H1 (cell line): ENCODE data around the gene TSPAN15. TPM values are rescaled to one million over a fixed set of nuclear protein-coding genes. Genes with fewer than 3 reads are reported as not detected.

Source experiments
- CTCF ChIA-PET: fragments of 300-600 bp; sonication (Branson Sonifier 250); formaldehyde crosslinking; loops from one replicate; lab custom pipeline; 2021; ENCODE audit not compliant: partially characterized antibody; lab: Charles Lee
- POLR2A ChIA-PET: fragments of 300-600 bp; sonication (Branson Sonifier 250); formaldehyde crosslinking; loops from one replicate; lab custom pipeline; 2021; ENCODE audit warnings: inconsistent platforms; ENCODE audit not compliant: partially characterized antibody; lab: Charles Lee
- DNase-seq, 2 experiments: peaks; one replicate each; pipeline versions ENCODE4 v3.0.0 to v3.0.0-alpha.2; 2010 to 2022; ENCODE audit warnings: low spot score in 2 of 2, low read depth in 1 of 2, mixed read lengths in 1 of 2
- FAIRE-seq: peaks from 2 replicates; lab custom pipeline; 2011; peaks lifted over from hg19 to GRCh38; lab: Jason Lieb, UNC
- H2AFZ ChIP-seq: 2 replicates; pipeline ENCODE4 v1.8.1; 2012; ENCODE audit warnings: low read length, inconsistent platforms
- H2AK5ac ChIP-seq: 2 replicates; pipeline ENCODE4 v1.6.1; 2013; ENCODE audit warnings: low read depth, low read length
- H2BK120ac ChIP-seq: replicated peaks from 2 replicates; pipeline ENCODE3; 2013; ENCODE audit warnings: low read depth, low read length, inconsistent platforms
- H2BK12ac ChIP-seq: 2 replicates; pipeline ENCODE4 v1.6.1; 2013; ENCODE audit warnings: low read depth, low read length
- H2BK15ac ChIP-seq: 2 replicates; pipeline ENCODE4 v1.6.1; 2013; ENCODE audit warnings: low read length
- H2BK20ac ChIP-seq: 2 replicates; pipeline ENCODE4 v1.6.1; 2013; ENCODE audit warnings: low read length
- H2BK5ac ChIP-seq: 2 replicates; pipeline ENCODE4 v1.6.1; 2013; ENCODE audit warnings: low read depth, low read length
- H3K14ac ChIP-seq: 2 replicates; pipeline ENCODE4 v1.6.1; 2013; ENCODE audit warnings: inconsistent platforms; ENCODE audit not compliant: insufficient read length
- H3K18ac ChIP-seq: 2 replicates; pipeline ENCODE4 v1.6.1; 2013; ENCODE audit warnings: low read length; ENCODE audit errors: extremely low read depth
- H3K23ac ChIP-seq: 2 replicates; pipeline ENCODE4 v1.6.1; 2013; ENCODE audit warnings: inconsistent platforms; ENCODE audit not compliant: insufficient read length
- H3K23me2 ChIP-seq: 2 replicates; pipeline ENCODE4 v1.6.1; 2013; ENCODE audit warnings: low read depth, low read length
- H3K27ac ChIP-seq: 2 replicates; pipeline ENCODE4 v1.6.1; 2011; ENCODE audit warnings: low read depth, low read length, inconsistent platforms
- H3K27me3 ChIP-seq, 4 experiments: replicated peaks in 1 of 4; 1 replicate in 1 of 4; 2 replicates in 3 of 4; pipeline versions ENCODE4 v1.6.1 to v1.8.1; 2011 to 2013; ENCODE audit warnings: low read length in 3 of 4, mild to moderate bottlenecking in 3 of 4, inconsistent platforms in 2 of 4, mixed read lengths in 2 of 4, moderate library complexity in 1 of 4; ENCODE audit not compliant: control insufficient read depth in 3 of 4, insufficient read depth in 3 of 4; ENCODE audit errors: extremely low read depth in 1 of 4
- H3K36me3 ChIP-seq, 4 experiments: 2 replicates each; pipeline versions ENCODE4 v1.6.1 to v1.8.1; 2011 to 2013; ENCODE audit warnings: mild to moderate bottlenecking in 4 of 4, low read length in 3 of 4, moderate library complexity in 2 of 4, control low read depth in 1 of 4, inconsistent platforms in 1 of 4; ENCODE audit not compliant: insufficient read depth in 4 of 4, control insufficient read depth in 2 of 4
- H3K4ac ChIP-seq: replicated peaks from 2 replicates; pipeline ENCODE3; 2013; ENCODE audit warnings: low read length, low read depth, mixed read lengths, inconsistent platforms; ENCODE audit not compliant: insufficient read length
- H3K4me1 ChIP-seq, 4 experiments: replicated peaks in 1 of 4; 1 replicate in 1 of 4; 2 replicates in 3 of 4; pipeline versions ENCODE4 v1.6.1 to v1.8.1; 2011 to 2013; ENCODE audit warnings: low read length in 3 of 4, inconsistent platforms in 2 of 4, mixed read lengths in 1 of 4; ENCODE audit not compliant: insufficient read depth in 4 of 4, control insufficient read depth in 3 of 4
- H3K4me2 ChIP-seq, 2 experiments: 2 replicates each; pipeline versions ENCODE4 v1.6.1 to v1.8.1; 2011 to 2013; ENCODE audit warnings: low read depth in 2 of 2, low read length in 2 of 2, control low read depth in 1 of 2, inconsistent platforms in 1 of 2, mild to moderate bottlenecking in 1 of 2; ENCODE audit not compliant: insufficient read depth in 1 of 2
- H3K4me3 ChIP-seq, 4 experiments: fragments of 200-600, 300-600 bp in 1 of 4; sonication (generic), shearing (Covaris generic), sonication (Bioruptor Twin) in 1 of 4; 2 replicates each; pipeline versions ENCODE4 v1.5.1 to v1.8.1; 2011 to 2016; ENCODE audit warnings: low read length in 4 of 4, low read depth in 3 of 4, control low read depth in 2 of 4, inconsistent platforms in 2 of 4, mild to moderate bottlenecking in 2 of 4, mixed read lengths in 1 of 4, moderate library complexity in 1 of 4; ENCODE audit not compliant: insufficient read depth in 2 of 4; ENCODE audit errors: extremely low read depth in 1 of 4
- H3K56ac ChIP-seq: replicated peaks from 2 replicates; pipeline ENCODE3; 2013; ENCODE audit warnings: low read depth, mild to moderate bottlenecking, mixed read lengths, low read length, inconsistent platforms; ENCODE audit not compliant: insufficient read length
- H3K79me1 ChIP-seq: 2 replicates; pipeline ENCODE4 v1.6.1; 2013; ENCODE audit warnings: low read depth, low read length, control low read depth
- H3K79me2 ChIP-seq, 2 experiments: 2 replicates each; pipeline versions ENCODE4 v1.6.1 to v1.8.1; 2012 to 2013; ENCODE audit warnings: low read length in 2 of 2, mild to moderate bottlenecking in 2 of 2, inconsistent platforms in 1 of 2; ENCODE audit not compliant: insufficient read depth in 2 of 2, control insufficient read depth in 1 of 2
- H3K9ac ChIP-seq, 4 experiments: replicated peaks in 1 of 4; 1 replicate in 1 of 4; 2 replicates in 3 of 4; pipeline versions ENCODE4 v1.6.1 to v1.8.1; 2011 to 2013; ENCODE audit warnings: low read depth in 3 of 4, low read length in 3 of 4, control low read depth in 2 of 4, mild to moderate bottlenecking in 2 of 4, moderate library complexity in 2 of 4, inconsistent platforms in 1 of 4; ENCODE audit errors: extremely low read depth in 1 of 4
- H3K9me3 ChIP-seq, 2 experiments: 2 replicates each; pipeline versions ENCODE4 v1.6.1 to v1.8.1; 2012 to 2013; ENCODE audit warnings: mild to moderate bottlenecking in 2 of 2, moderate library complexity in 2 of 2, control low read depth in 1 of 2, inconsistent platforms in 1 of 2, low read depth in 1 of 2, low read length in 1 of 2, mixed read lengths in 1 of 2; ENCODE audit not compliant: insufficient read depth in 2 of 2
- H4K20me1 ChIP-seq, 2 experiments: replicated peaks in 1 of 2; 2 replicates each; pipeline versions ENCODE3 to v1.8.1; 2011 to 2013; ENCODE audit warnings: inconsistent platforms in 2 of 2, low read length in 2 of 2, mild to moderate bottlenecking in 1 of 2; ENCODE audit not compliant: insufficient read depth in 2 of 2, control insufficient read depth in 1 of 2
- H4K5ac ChIP-seq: 2 replicates; pipeline ENCODE4 v1.6.1; 2013; ENCODE audit warnings: low read length, low read depth, mixed read lengths, inconsistent platforms; ENCODE audit not compliant: insufficient read length
- H4K8ac ChIP-seq: 2 replicates; pipeline ENCODE4 v1.8.0; 2013; ENCODE audit warnings: mild to moderate bottlenecking, moderate library complexity, low read length, inconsistent platforms; ENCODE audit not compliant: insufficient read depth; ENCODE audit errors: extremely low read depth
- H4K91ac ChIP-seq: replicated peaks from 2 replicates; pipeline ENCODE3; 2013; ENCODE audit warnings: low read length, mixed read lengths, inconsistent platforms; ENCODE audit not compliant: insufficient read length
- HDAC2 ChIP-seq, 2 experiments: fragments of 300-600 bp in 1 of 2; sonication (generic) in 1 of 2; IDR thresholded peaks; 2 replicates each; pipeline ENCODE4 v1.6.1; 2011 to 2012; ENCODE audit warnings: low read depth in 2 of 2, low read length in 2 of 2, mild to moderate bottlenecking in 2 of 2, moderate library complexity in 2 of 2, borderline replicate concordance in 1 of 2, inconsistent platforms in 1 of 2
- HDAC6 ChIP-seq: IDR thresholded peaks from one replicate; pipeline ENCODE4 v1.7.1; 2012; ENCODE audit warnings: low read depth, mild to moderate bottlenecking, inconsistent platforms, low read length, moderate library complexity
- WGBS, 2 experiments: shearing (Covaris generic) in 1 of 2; methylation state at CpG; one replicate each; pipeline versions ENCODE4 v1.1.6 to v1.1.7; 2013 to 2015; ENCODE audit warnings: low lambda C conversion rate in 2 of 2, mixed read lengths in 2 of 2, inconsistent platforms in 1 of 2, low coverage in 1 of 2, missing lambda C conversion rate in 1 of 2; ENCODE audit not compliant: insufficient replicate concordance in 2 of 2, insufficient coverage in 1 of 2, insufficient read length in 1 of 2; ENCODE audit errors: extremely low coverage in 1 of 2, missing lambda C conversion rate in 1 of 2; 5-methylcytosine and 5-hydroxymethylcytosine counted together
- polyA plus RNA-seq, 7 experiments: library from polyadenylated mRNA; depleted of rRNA in 3 of 7; stranded (reverse) in 5 of 7; unstranded in 2 of 7; fragments of >200 nt in 5 of 7; fragments of 200-250 nt in 2 of 7; gene quantifications; 1 replicate in 5 of 7; 2 replicates in 1 of 7; 4 replicates in 1 of 7; pipeline versions ENCODE4 v1.2.1 to v1.2.3, GENCODE V29; 2011 to 2013; ENCODE audit warnings: missing spikeins in 2 of 7, mixed read lengths in 2 of 7
- total RNA-seq: library from RNA; stranded (reverse); fragmentation: NEBNext Ultra II Directional; extraction: Animal tissue kit (Norgen Biotek cat#: 25700); gene quantifications from 2 replicates; pipeline ENCODE4 v1.2.1, GENCODE V29; 2021
- TF ChIP-seq, protein P1 (sequence below): IDR thresholded peaks from 2 replicates; pipeline ENCODE4 v1.6.1; 2011; ENCODE audit warnings: low read depth, mild to moderate bottlenecking, low read length; ENCODE audit not compliant: insufficient read depth

The TSPAN15 gene
- total and polyA plus RNA-seq, 2 of the 8 experiments (the other 6 are each of a cell fraction or from before 2014, with no cell fraction given): 9.7 to 20.0 TPM

DNA sequence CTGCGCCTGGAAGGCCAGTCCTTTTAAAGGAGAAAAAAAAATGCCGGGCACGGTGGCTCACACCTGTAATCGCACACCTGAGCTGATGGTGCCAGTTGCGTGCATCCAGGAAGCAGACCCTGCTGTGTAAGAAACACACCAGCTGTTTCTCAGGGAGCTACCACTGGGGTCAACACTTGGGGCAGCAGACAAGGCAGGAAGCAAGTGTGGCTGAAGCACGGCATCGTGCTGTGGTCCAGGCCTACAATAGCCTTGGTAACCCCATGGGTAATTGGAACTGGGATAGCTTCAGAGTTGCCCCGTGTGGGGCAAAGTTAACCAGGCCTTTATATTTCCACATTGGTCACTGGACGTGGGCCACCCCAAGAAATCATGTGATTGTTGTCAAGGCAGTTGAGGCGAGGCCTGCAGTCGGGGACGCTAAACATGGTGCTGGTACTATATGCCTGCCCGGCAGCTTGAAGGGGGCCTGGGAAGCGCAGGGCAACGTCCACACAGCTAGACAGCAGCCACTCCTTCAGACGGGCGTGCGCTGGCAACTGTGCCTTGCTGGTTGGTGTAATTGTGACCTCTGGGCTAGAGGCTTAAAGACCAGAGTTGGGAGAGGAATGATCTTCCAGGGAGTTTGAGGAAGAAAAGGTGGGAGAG, 32.0 kb upstream of the TSPAN15 start:
- H2BK12ac ChIP-seq: no peak overlapping the region
- no peak overlapping the region for H3K56ac ChIP-seq
- no peaks in the 10 kb centered on the region for H3K9me3 ChIP-seq
- no peak overlapping the region for H3K4me3 ChIP-seq
- no peak overlapping the region for H4K8ac ChIP-seq
- H4K20me1 ChIP-seq: no peaks in the 10 kb centered on the region
- no peak overlapping the region for H3K18ac ChIP-seq
- no peak for FAIRE-seq
- no peak overlapping the region for H2BK20ac ChIP-seq
- H3K14ac ChIP-seq: no peak overlapping the region
- no peak overlapping the region for H3K27ac ChIP-seq
- no peaks in the 10 kb centered on the region; a peak in 2 of 7 replicates for H3K4me1 ChIP-seq
- no peak overlapping the region for H3K9ac ChIP-seq
- 93% methylated on average over 18 of the region's 18 CpGs; no CpG with 5 or more reads in 1 of the 2 experiments for WGBS, 2 experiments
- H4K5ac ChIP-seq: no peak overlapping the region
- no peaks in the 10 kb centered on the region for H3K79me1 ChIP-seq
- DNase-seq: no peak
- H4K91ac ChIP-seq: no peak overlapping the region
- H3K36me3 ChIP-seq: no peaks in the 10 kb centered on the region
- H3K79me2 ChIP-seq: no peaks in the 10 kb centered on the region
- POLR2A ChIA-PET: no interaction called here
- no peaks in the 10 kb centered on the region for H3K27me3 ChIP-seq
- H2BK5ac ChIP-seq: no peak overlapping the region
- no peak overlapping the region for H2AFZ ChIP-seq
- no peak overlapping the region for H3K23ac ChIP-seq
- no peak overlapping the region for H2BK120ac ChIP-seq
- no peaks in the 10 kb centered on the region for H3K23me2 ChIP-seq
- TF ChIP-seq HDAC6 (no peak), HDAC2 (IDR thresholded peaks at IDR 0.05; ENCODE audit: borderline replicate concordance in 1 of 2, low read depth in 2 of 2, low read length in 2 of 2) (no peak)
- TF ChIP-seq, protein P1, sequence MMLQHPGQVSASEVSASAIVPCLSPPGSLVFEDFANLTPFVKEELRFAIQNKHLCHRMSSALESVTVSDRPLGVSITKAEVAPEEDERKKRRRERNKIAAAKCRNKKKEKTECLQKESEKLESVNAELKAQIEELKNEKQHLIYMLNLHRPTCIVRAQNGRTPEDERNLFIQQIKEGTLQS: no peak
- H2AK5ac ChIP-seq: no peak overlapping the region
- H3K4me2 ChIP-seq: no peak overlapping the region
- no peak overlapping the region for H3K4ac ChIP-seq
- H2BK15ac ChIP-seq: no peak overlapping the region
- CTCF ChIA-PET: interaction anchor here (0.6 to 16.6 kb wide), 14 partner anchors 8 to 298 kb away, joined by 3 to 150 read pairs (median 3); partner anchors contain the start of gene TSPAN15
